GM23248 (cell line): ENCODE data around the gene GNB2.

Experiments used
- EZH2 ChIP-seq: fragments of 200-600 bp; sonication (generic); IDR thresholded peaks from 2 replicates; pipeline ENCODE4 v1.6.1; 2018; ENCODE audit warnings: antibody characterized with exemption, mild to moderate bottlenecking; ENCODE audit not compliant: insufficient read depth, poor library complexity, severe bottlenecking
- EZH2phosphoT487 ChIP-seq: fragments of 200-600 bp; sonication (generic); IDR thresholded peaks from 2 replicates; pipeline ENCODE4 v1.6.1; 2018; ENCODE audit warnings: antibody characterized with exemption, moderate library complexity, mild to moderate bottlenecking, low read depth; ENCODE audit not compliant: insufficient read depth

DNA sequence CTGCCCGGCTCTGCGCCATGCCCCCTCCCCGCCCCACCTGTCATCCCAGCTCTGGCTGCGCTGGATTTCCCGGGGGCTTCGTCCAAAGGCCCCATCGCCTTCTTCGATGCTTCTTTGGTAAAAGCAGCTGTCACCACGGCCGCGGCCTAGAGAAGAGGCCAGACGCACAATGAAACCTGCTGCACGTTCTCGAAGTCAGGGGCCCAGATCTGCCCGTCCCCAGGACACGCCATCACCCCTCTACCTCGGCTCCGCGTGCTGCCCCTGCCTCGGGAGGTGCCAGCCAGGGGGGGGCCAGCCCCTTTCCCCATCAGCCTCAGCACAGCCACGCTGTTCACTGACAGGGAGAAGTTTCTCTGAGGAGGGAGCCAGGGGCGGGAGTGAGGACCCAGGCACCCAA, 13.7 kb downstream of the GNB2 start:
- TF ChIP-seq EZH2phosphoT487: no peak
- no peak for TF ChIP-seq EZH2
